ENCODE results near the gene TCEAL8. TPM values are rescaled to one million over a fixed set of nuclear protein-coding genes. Genes with fewer than 3 reads are reported as not detected.
"Not testable (repeated sequence)": the region's sequence is repeated elsewhere in the genome, so short reads cannot be mapped to it uniquely, and the experiment has no call there.

The TCEAL8 gene
- total and polyA plus RNA-seq, 2 experiments from 2014 or later, result 97.7 to 104 TPM

GRCh38 chrX:103249805-103250204, 5.2 kb downstream of the TCEAL8 start:
- no peak for TF ChIP-seq EZH2 (IDR thresholded peaks at IDR 0.05; ENCODE audit: insufficient read depth, poor library complexity, severe bottlenecking)
- no peak for TF ChIP-seq EZH2phosphoT487 (IDR thresholded peaks at IDR 0.05; ENCODE audit: insufficient read depth, low read depth)
- Histone ChIP-seq H3F3A (ENCODE audit: insufficient read depth) (no peaks in the 10 kb centered on the region), H3K4me3 (no peak overlapping the region), H3K27ac (no peak overlapping the region), H3K79me2 (ENCODE audit: insufficient read depth) (peaks cover 17% of the 10 kb centered on the region), H4K20me1 (ENCODE audit: insufficient read depth) (no peaks in the 10 kb centered on the region), H3K27me3 (replicated peaks; ENCODE audit: insufficient read depth) (no peaks in the 10 kb centered on the region), H3K4me1 (ENCODE audit: insufficient read depth) (no peaks in the 10 kb centered on the region), H3K36me3 (ENCODE audit: low read depth) (0 out of 2 replicates have a peak, but pooled peaks cover 3% of the 10 kb centered on the region), H3K9me2 (ENCODE audit: insufficient read depth) (no peaks in the 10 kb centered on the region), H3K9ac (no peak overlapping the region), H3K4me2 (ENCODE audit: unreplicated experiment) (no peak overlapping the region), H2AFZ (no peak overlapping the region), H3K9me3 (ENCODE audit: low read depth) (no peaks in the 10 kb centered on the region)
- 96 to 100% methylated on average over 1 of the region's 1 CpG for WGBS, 2 experiments (ENCODE audit: low coverage in 1 of 2, low lambda C conversion rate in 2 of 2, missing lambda C conversion rate in 2 of 2)
- no peak for DNase-seq
- in situ Hi-C loops (cut with MboI), result no loop called here

DNA sequence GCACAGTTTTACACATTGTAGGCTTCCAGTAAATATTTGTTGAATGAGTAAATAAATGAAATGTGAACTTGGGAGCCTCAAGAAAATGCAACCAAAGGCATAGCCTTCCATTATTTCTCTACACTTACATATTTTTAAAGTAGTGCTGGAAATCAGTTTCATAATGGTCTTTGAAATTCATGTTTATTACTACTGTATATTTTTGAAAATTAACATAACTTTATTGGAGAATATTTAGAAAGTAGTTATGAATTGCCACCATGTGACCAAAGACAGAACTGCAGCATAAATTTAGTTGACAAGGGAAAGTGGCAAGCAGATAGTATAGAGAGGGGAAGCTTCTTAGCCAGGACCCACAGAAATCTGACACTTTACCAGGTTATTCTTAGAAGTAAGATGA, 6.4 kb downstream of the TCEAL8 start:
- H3K36me3 ChIP-seq (ENCODE audit: low read depth), result 0 out of 2 replicates have a peak, but pooled peaks cover 3% of the 10 kb centered on the region
- DNase-seq, result peak; percentile 24
- H3K4me2 ChIP-seq (ENCODE audit: unreplicated experiment), result no peak overlapping the region
- no peak overlapping the region for H3K27ac ChIP-seq
- H3K4me1 ChIP-seq (ENCODE audit: insufficient read depth), result no peaks in the 10 kb centered on the region
- H3K27me3 ChIP-seq (replicated peaks; ENCODE audit: insufficient read depth), result no peaks in the 10 kb centered on the region
- H3K9me3 ChIP-seq (ENCODE audit: low read depth), result no peaks in the 10 kb centered on the region
- no peak overlapping the region for H3K9ac ChIP-seq
- in situ Hi-C loops (cut with MboI), result no loop called here
- no peaks in the 10 kb centered on the region for H3F3A ChIP-seq (ENCODE audit: insufficient read depth)
- no peak overlapping the region for H2AFZ ChIP-seq
- H3K79me2 ChIP-seq (ENCODE audit: insufficient read depth), result peaks cover 5% of the 10 kb centered on the region; the same call in 1 of the 2 replicates
- H3K4me3 ChIP-seq, result no peak overlapping the region
- no peaks in the 10 kb centered on the region for H4K20me1 ChIP-seq (ENCODE audit: insufficient read depth)
- no peaks in the 10 kb centered on the region for H3K9me2 ChIP-seq (ENCODE audit: insufficient read depth)
- TF ChIP-seq EZH2 (IDR thresholded peaks at IDR 0.05; ENCODE audit: insufficient read depth, poor library complexity, severe bottlenecking) (no peak), EZH2phosphoT487 (IDR thresholded peaks at IDR 0.05; ENCODE audit: insufficient read depth, low read depth) (no peak)

DNA sequence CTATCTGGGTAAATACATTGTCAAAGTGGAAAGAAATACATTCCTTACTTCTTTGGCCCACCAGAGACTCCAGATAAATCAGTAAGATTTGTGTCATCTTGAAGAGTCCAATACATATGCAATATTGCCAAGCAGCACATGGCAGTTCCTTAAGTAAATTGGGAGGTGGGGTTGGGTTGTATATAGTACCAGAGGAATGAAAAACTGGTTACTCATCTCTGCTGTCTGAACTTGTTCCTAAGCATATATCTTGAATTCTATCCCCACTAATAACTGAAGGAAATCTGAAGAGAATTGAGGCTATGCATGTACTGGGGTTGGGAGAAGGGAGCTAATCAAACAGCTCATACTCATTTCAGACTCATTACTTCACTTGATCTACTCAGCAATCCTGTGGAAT, 14.8 kb downstream of the TCEAL8 start:
- H3K4me3 ChIP-seq, result no peak overlapping the region
- no peak overlapping the region for H3K27ac ChIP-seq
- H3K36me3 ChIP-seq (ENCODE audit: low read depth), result no peaks in the 10 kb centered on the region
- in situ Hi-C loops (cut with MboI), result no loop called here
- no peaks in the 10 kb centered on the region for H3F3A ChIP-seq (ENCODE audit: insufficient read depth)
- no peaks in the 10 kb centered on the region for H4K20me1 ChIP-seq (ENCODE audit: insufficient read depth)
- no peaks in the 10 kb centered on the region for H3K9me3 ChIP-seq (ENCODE audit: low read depth)
- H3K4me2 ChIP-seq (ENCODE audit: unreplicated experiment), result no peak overlapping the region
- no peaks in the 10 kb centered on the region for H3K79me2 ChIP-seq (ENCODE audit: insufficient read depth)
- H3K9me2 ChIP-seq (ENCODE audit: insufficient read depth), result no peaks in the 10 kb centered on the region
- no peak overlapping the region for H3K9ac ChIP-seq
- H2AFZ ChIP-seq, result no peak overlapping the region
- H3K4me1 ChIP-seq (ENCODE audit: insufficient read depth), result no peaks in the 10 kb centered on the region
- DNase-seq, result no peak
- TF ChIP-seq EZH2 (IDR thresholded peaks at IDR 0.05; ENCODE audit: insufficient read depth, poor library complexity, severe bottlenecking) (no peak), EZH2phosphoT487 (IDR thresholded peaks at IDR 0.05; ENCODE audit: insufficient read depth, low read depth) (no peak)
- no peaks in the 10 kb centered on the region for H3K27me3 ChIP-seq (replicated peaks; ENCODE audit: insufficient read depth)

- TF ChIP-seq EZH2 (IDR thresholded peaks at IDR 0.05; ENCODE audit: insufficient read depth, poor library complexity, severe bottlenecking) (no peak), EZH2phosphoT487 (IDR thresholded peaks at IDR 0.05; ENCODE audit: insufficient read depth, low read depth) (no peak)
- Histone ChIP-seq H3K79me2 (ENCODE audit: insufficient read depth) (no peaks in the 10 kb centered on the region), H3K9ac (no peak overlapping the region), H3K9me2 (ENCODE audit: insufficient read depth) (no peaks in the 10 kb centered on the region), H3K4me3 (no peak overlapping the region), H3K4me1 (ENCODE audit: insufficient read depth) (no peaks in the 10 kb centered on the region), H3K27me3 (replicated peaks; ENCODE audit: insufficient read depth) (no peaks in the 10 kb centered on the region), H3K27ac (no peak overlapping the region), H4K20me1 (ENCODE audit: insufficient read depth) (no peaks in the 10 kb centered on the region), H3K4me2 (ENCODE audit: unreplicated experiment) (no peak overlapping the region), H3K36me3 (ENCODE audit: low read depth) (no peaks in the 10 kb centered on the region), H3K9me3 (ENCODE audit: low read depth) (no peaks in the 10 kb centered on the region), H2AFZ (no peak overlapping the region), H3F3A (ENCODE audit: insufficient read depth) (no peaks in the 10 kb centered on the region)
- no peak for DNase-seq
- WGBS, 2 experiments (ENCODE audit: low coverage in 1 of 2, low lambda C conversion rate in 2 of 2, missing lambda C conversion rate in 2 of 2), result 33% methylated on average over 1 of the region's 1 CpG; no CpG with 5 or more reads in 1 of the 2 experiments
- in situ Hi-C loops (cut with MboI), result no loop called here
Observed at GRCh38 chrX:103236296-103236695, 18.7 kb downstream of the TCEAL8 start.

DNA sequence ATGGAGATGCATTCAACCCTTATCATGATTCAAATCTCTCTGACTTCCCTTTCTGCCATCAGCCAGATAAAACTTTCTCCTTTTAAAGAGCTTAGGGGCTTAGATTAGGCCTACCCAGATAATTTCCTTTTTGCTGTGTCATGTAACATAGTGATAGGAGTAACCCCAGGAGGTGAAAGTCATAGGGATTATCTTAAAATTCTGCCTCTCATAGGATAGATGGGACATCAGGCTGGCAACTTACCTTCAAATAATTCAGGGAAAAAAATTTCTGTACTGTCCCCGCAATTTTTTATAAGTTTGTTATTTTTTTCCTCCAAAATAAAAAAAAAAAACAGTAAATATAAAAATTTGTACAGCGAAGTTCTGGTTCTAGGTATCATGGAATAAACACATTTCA, 19.3 kb downstream of the TCEAL8 start:
- H4K20me1 ChIP-seq (ENCODE audit: insufficient read depth); H3K9me3 ChIP-seq (ENCODE audit: low read depth); H3K4me2 ChIP-seq (ENCODE audit: unreplicated experiment); H3K9ac ChIP-seq; H3K79me2 ChIP-seq (ENCODE audit: insufficient read depth); in situ Hi-C loops (cut with MboI); H3K9me2 ChIP-seq (ENCODE audit: insufficient read depth); H3K4me3 ChIP-seq; H3K4me1 ChIP-seq (ENCODE audit: insufficient read depth); H3F3A ChIP-seq (ENCODE audit: insufficient read depth); H2AFZ ChIP-seq; DNase-seq; H3K27ac ChIP-seq; H3K36me3 ChIP-seq (ENCODE audit: low read depth); H3K27me3 ChIP-seq (replicated peaks; ENCODE audit: insufficient read depth): not testable (repeated sequence)
- 41 to 55% methylated on average over 2 of the region's 2 CpGs for WGBS, 2 experiments (ENCODE audit: low coverage in 1 of 2, low lambda C conversion rate in 2 of 2, missing lambda C conversion rate in 2 of 2)
